Hepatocyte (in vitro differentiated cells): ENCODE data around the gene RPS17. TPM values are rescaled to one million over a fixed set of nuclear protein-coding genes. Genes with fewer than 3 reads are reported as not detected.

Experiments
- DNase-seq: peaks from one replicate; pipeline ENCODE4 v3.0.0-alpha.2; 2016; ENCODE audit warnings: low spot score
- H2AFZ ChIP-seq: fragments of 200-600 bp; sonication (generic); 2 replicates; pipeline ENCODE4 v1.6.0; 2016; ENCODE audit warnings: antibody characterized with exemption, mild to moderate bottlenecking
- H3K27ac ChIP-seq: fragments of 200-600 bp; sonication (generic); 2 replicates; pipeline ENCODE4 v1.5.1; 2016; ENCODE audit warnings: mild to moderate bottlenecking
- H3K27me3 ChIP-seq: fragments of 200-600 bp; sonication (generic); 2 replicates; pipeline ENCODE4 v1.6.1; 2016
- H3K36me3 ChIP-seq: fragments of 200-600 bp; sonication (generic); replicated peaks from 2 replicates; pipeline ENCODE4 v1.5.1; 2016; ENCODE audit warnings: low read depth; ENCODE audit not compliant: insufficient read depth
- H3K4me1 ChIP-seq: fragments of 200-600 bp; sonication (generic); 2 replicates; pipeline ENCODE4 v1.5.1; 2016; ENCODE audit warnings: mild to moderate bottlenecking, moderate library complexity; ENCODE audit not compliant: insufficient read depth
- H3K4me2 ChIP-seq: fragments of 200-600 bp; sonication (generic); 2 replicates; pipeline ENCODE4 v1.6.0; 2016
- H3K4me3 ChIP-seq: fragments of 200-600 bp; sonication (generic); 2 replicates; pipeline ENCODE4 v1.5.1; 2016; ENCODE audit warnings: mild to moderate bottlenecking
- H3K79me2 ChIP-seq: fragments of 200-600 bp; sonication (generic); 2 replicates; pipeline ENCODE4 v1.6.0; 2017; ENCODE audit warnings: mild to moderate bottlenecking
- H3K9me2 ChIP-seq: fragments of 200-600 bp; sonication (generic); replicated peaks from 2 replicates; pipeline ENCODE4 v1.6.0; 2017; ENCODE audit warnings: mild to moderate bottlenecking; ENCODE audit not compliant: insufficient read depth
- H3K9me3 ChIP-seq: fragments of 200-600 bp; sonication (generic); 2 replicates; pipeline ENCODE4 v1.5.1; 2016; ENCODE audit warnings: low read depth, mild to moderate bottlenecking
- H4K20me1 ChIP-seq: fragments of 200-600 bp; sonication (generic); 2 replicates; pipeline ENCODE4 v1.6.0; 2016; ENCODE audit warnings: mild to moderate bottlenecking; ENCODE audit not compliant: insufficient read depth, poor library complexity, severe bottlenecking
- CTCF ChIP-seq: fragments of 200-600 bp; sonication (generic); IDR thresholded peaks from 2 replicates; pipeline ENCODE4 v1.5.1; 2016; ENCODE audit warnings: antibody characterized with exemption, mild to moderate bottlenecking; ENCODE audit not compliant: poor library complexity
- EZH2 ChIP-seq: fragments of 200-600 bp; sonication (generic); IDR thresholded peaks from 2 replicates; pipeline ENCODE4 v1.6.1; 2016; ENCODE audit warnings: antibody characterized with exemption, mild to moderate bottlenecking, borderline replicate concordance
- EZH2phosphoT487 ChIP-seq: fragments of 200-600 bp; sonication (generic); IDR thresholded peaks from one replicate; pipeline ENCODE4 v1.6.1; 2018; ENCODE audit warnings: antibody characterized with exemption, mild to moderate bottlenecking, low read depth, moderate library complexity; ENCODE audit not compliant: unreplicated experiment, severe bottlenecking
- WGBS: methylation state at CpG from one replicate; pipeline ENCODE4 v1.1.6; 2016; ENCODE audit warnings: low lambda C conversion rate; ENCODE audit errors: missing lambda C conversion rate; 5-methylcytosine and 5-hydroxymethylcytosine counted together
- polyA plus RNA-seq: library from polyadenylated mRNA; unstranded; fragments of >200 nt; fragmentation: Nextera tagmentation; extraction: Ambion mirVana; gene quantifications from 2 replicates; pipeline ENCODE4 v1.2.1, GENCODE V29; 2016
- total RNA-seq: library from RNA; depleted of rRNA; stranded (reverse); fragments of >200 nt; gene quantifications from 2 replicates; pipeline ENCODE4 v1.2.3, GENCODE V29; 2014

The RPS17 gene
- total and polyA plus RNA-seq, 2 experiments from 2014 or later, result 453 to 2,046 TPM

DNA sequence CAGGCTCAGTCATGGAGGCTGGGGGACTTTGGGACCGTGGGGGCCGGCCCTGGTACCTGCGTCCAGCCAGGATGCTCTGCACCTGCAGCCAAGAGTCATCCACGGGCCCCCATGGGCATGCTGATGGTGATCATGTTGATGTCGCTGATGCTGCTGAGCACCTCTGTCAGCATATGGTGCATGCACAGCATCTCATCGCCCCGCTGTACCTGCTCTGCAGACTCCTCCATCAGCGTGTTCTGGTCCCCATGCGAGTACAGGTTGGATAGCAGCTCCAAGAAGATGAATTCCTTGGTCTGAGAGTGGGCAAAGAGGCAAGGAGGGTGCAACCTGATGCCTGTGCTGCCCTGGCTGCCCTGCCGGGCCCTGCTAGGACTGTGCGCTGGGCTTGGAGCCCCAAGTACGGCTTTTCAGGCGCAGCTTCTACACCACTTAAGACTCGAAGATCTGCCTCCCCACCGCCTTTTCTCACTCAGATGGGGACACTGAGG is 7.2 kb downstream of the RPS17 start:
- no peak overlapping the region for H3K4me2 ChIP-seq
- H3K27ac ChIP-seq, result no peak overlapping the region
- H3K9me3 ChIP-seq, result no peaks in the 10 kb centered on the region
- H2AFZ ChIP-seq, result no peak overlapping the region
- H3K9me2 ChIP-seq, result no peaks in the 10 kb centered on the region
- 94% methylated on average over 15 of the region's 15 CpGs for WGBS
- TF ChIP-seq EZH2phosphoT487 (no peak), CTCF (no peak), EZH2 (no peak)
- H3K27me3 ChIP-seq, result no peaks in the 10 kb centered on the region
- H3K4me3 ChIP-seq, result no peak overlapping the region
- H3K4me1 ChIP-seq, result no peaks in the 10 kb centered on the region
- H3K79me2 ChIP-seq, result peaks cover 7% of the 10 kb centered on the region
- H4K20me1 ChIP-seq, result peaks cover 19% of the 10 kb centered on the region
- peaks cover 3% of the 10 kb centered on the region for H3K36me3 ChIP-seq
- no peak for DNase-seq

- Histone ChIP-seq H3K9me3 (no peaks in the 10 kb centered on the region), H4K20me1 (peaks cover 14% of the 10 kb centered on the region), H3K4me2 (no peak overlapping the region), H3K4me3 (no peak overlapping the region), H3K4me1 (no peaks in the 10 kb centered on the region), H3K27ac (no peak overlapping the region), H3K36me3 (peaks cover 3% of the 10 kb centered on the region), H2AFZ (no peak overlapping the region), H3K79me2 (peaks cover 3% of the 10 kb centered on the region), H3K27me3 (no peaks in the 10 kb centered on the region), H3K9me2 (no peaks in the 10 kb centered on the region)
- WGBS, result 90% methylated on average over 9 of the region's 9 CpGs
- no peak for DNase-seq
- TF ChIP-seq EZH2phosphoT487 (no peak), CTCF (no peak), EZH2 (no peak)
These were observed 7.8 kb downstream of the RPS17 start for GRCh38 chr15:82532383-82532990.

- no peak overlapping the region for H2AFZ ChIP-seq
- no peak overlapping the region for H3K4me2 ChIP-seq
- H3K9me2 ChIP-seq, result no peaks in the 10 kb centered on the region
- H3K36me3 ChIP-seq, result peaks cover 3% of the 10 kb centered on the region
- H3K27ac ChIP-seq, result no peak overlapping the region
- no peak for DNase-seq
- H3K4me1 ChIP-seq, result no peaks in the 10 kb centered on the region
- peaks cover 6% of the 10 kb centered on the region for H4K20me1 ChIP-seq
- WGBS, result 89% methylated on average over 9 of the region's 11 CpGs
- H3K79me2 ChIP-seq, result no peaks in the 10 kb centered on the region
- H3K27me3 ChIP-seq, result no peaks in the 10 kb centered on the region
- no peak overlapping the region for H3K4me3 ChIP-seq
- H3K9me3 ChIP-seq, result no peaks in the 10 kb centered on the region
- no peak for TF ChIP-seq CTCF
- no peak for TF ChIP-seq EZH2
- TF ChIP-seq EZH2phosphoT487, result no peak
These were observed 8.5 kb downstream of the RPS17 start for GRCh38 chr15:82531496-82532382.
